ENCODE measurements around the gene INF2. TPM values are rescaled to one million over a fixed set of nuclear protein-coding genes. Genes with fewer than 3 reads are reported as not detected.

The INF2 gene
- total RNA-seq, 4 donors from 2014 or later = 51.5 to 129 (median 66.7) TPM

DNA sequence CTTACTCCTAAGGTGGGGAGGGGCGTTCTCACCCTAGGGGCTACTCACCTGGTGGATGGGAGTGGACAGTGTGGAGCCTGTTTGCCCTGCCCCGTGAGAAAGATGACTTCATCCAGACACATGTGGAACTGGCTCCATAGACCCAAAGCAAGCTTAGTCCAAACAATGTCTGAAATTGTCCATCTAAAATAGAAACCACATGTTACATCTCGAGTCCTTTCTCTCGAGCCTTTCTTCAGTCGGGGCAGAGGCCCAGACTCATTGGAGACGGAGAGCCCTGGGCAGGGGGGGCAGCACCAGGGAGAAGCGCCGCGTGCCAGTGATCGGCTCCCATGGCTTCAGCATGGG lies 67.8 kb downstream of the INF2 start:
- Histone ChIP-seq H3K4me1 (peaks cover 18 to 53% (median 43%) of the 10 kb centered on the region in 4 donors), H3K36me3 (peaks cover 38 to 71% (median 61%) of the 10 kb centered on the region in 4 donors), H3K27me3 (no peaks in the 10 kb centered on the region), H3K9me3 (no peaks in the 10 kb centered on the region), H3K4me3 (no peak overlapping the region), H3K27ac (replicated peaks in 1 of 4) (no peak overlapping the region)
- TF ChIP-seq CTCF (IDR thresholded peaks at IDR 0.05) (no peak), EP300 (IDR thresholded peaks at IDR 0.05) (no peak), POLR2A (IDR thresholded peaks at IDR 0.05; ENCODE audit: low read depth) (no peak), POLR2AphosphoS5 (IDR thresholded peaks at IDR 0.05) (no peak)
- DNase-seq (ENCODE audit: extremely low spot score) = no peak
- intact Hi-C loops (cut with DNase I) = no loop called here
- WGBS = 41% methylated on average over 5 of the region's 10 CpGs

DNA sequence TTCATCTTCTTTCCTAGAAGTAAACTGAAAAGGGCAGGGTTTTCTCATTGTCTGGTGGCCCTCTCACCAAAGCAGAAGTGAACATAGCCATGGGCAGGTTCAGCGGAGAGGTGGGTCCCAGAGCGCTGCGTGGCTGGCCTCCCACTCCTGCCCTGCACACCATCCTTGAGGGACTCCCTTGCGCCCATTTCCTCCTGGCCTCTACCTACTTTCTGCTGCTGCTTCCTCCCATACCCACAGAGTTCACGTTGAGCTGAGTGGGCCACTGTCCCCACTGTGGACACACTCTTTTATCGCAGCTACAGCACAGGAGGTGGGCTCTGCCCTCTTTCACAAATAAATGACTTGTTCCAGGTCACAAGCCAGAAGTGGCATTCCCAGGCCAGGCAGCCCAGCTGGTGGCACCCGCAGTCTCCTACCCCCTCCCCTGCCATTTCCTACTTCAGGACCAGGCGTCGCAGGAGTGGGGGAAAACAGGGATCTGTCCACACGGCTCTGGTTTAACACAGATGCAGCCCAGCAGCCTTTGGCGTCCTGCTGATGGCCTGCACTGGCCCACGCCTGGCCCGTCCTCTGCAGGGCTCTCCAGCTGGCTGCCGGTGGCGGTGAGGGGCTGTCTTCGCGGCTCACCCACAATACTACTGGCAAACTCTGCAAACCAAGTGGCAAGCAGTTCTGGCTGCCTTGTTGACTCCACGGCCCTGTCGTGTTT lies 68.4 kb downstream of the INF2 start:
- WGBS = 93% methylated on average over 19 of the region's 19 CpGs
- DNase-seq (ENCODE audit: extremely low spot score) = no peak
- no peak for TF ChIP-seq EP300 (IDR thresholded peaks at IDR 0.05)
- TF ChIP-seq POLR2A (IDR thresholded peaks at IDR 0.05; ENCODE audit: low read depth) = no peak
- no peak for TF ChIP-seq CTCF (IDR thresholded peaks at IDR 0.05)
- no peak for TF ChIP-seq POLR2AphosphoS5 (IDR thresholded peaks at IDR 0.05)
- Histone ChIP-seq H3K27me3 (no peaks in the 10 kb centered on the region), H3K27ac (replicated peaks in 1 of 4) (no peak overlapping the region), H3K9me3 (no peaks in the 10 kb centered on the region), H3K4me1 (peaks cover 17 to 51% (median 41%) of the 10 kb centered on the region in 4 donors), H3K36me3 (peaks cover 38 to 76% (median 61%) of the 10 kb centered on the region in 4 donors), H3K4me3 (no peak overlapping the region)
- intact Hi-C loops (cut with DNase I) = no loop called here

- Histone ChIP-seq H3K4me1 (peaks cover 9 to 42% (median 33%) of the 10 kb centered on the region in 4 donors), H3K27me3 (no peaks in the 10 kb centered on the region), H3K36me3 (peaks cover 38 to 76% (median 61%) of the 10 kb centered on the region in 4 donors), H3K4me3 (no peak overlapping the region), H3K9me3 (no peaks in the 10 kb centered on the region), H3K27ac (replicated peaks in 1 of 4) (peak overlapping the region in 2 of 4 donors; percentile 52 to 53)
- no peak for DNase-seq (ENCODE audit: extremely low spot score)
- 81% methylated on average over 24 of the region's 30 CpGs for WGBS
- intact Hi-C loops (cut with DNase I) = no loop called here
- no peak for TF ChIP-seq CTCF (IDR thresholded peaks at IDR 0.05)
- TF ChIP-seq POLR2A (IDR thresholded peaks at IDR 0.05; ENCODE audit: low read depth) = no peak
- TF ChIP-seq EP300 (IDR thresholded peaks at IDR 0.05) = no peak
- TF ChIP-seq POLR2AphosphoS5 (IDR thresholded peaks at IDR 0.05) = no peak
These were observed 69.9 kb downstream of the INF2 start for GRCh38 chr14:104758981-104759969.

- H3K36me3 ChIP-seq = peaks cover 1 to 33% (median 19%) of the 10 kb centered on the region in 4 donors
- 93% methylated on average over 3 of the region's 3 CpGs for whole genome bisulfite sequencing
- intact Hi-C loops (cut with DNase I) = no loop called here
- no peak for TF ChIP-seq CTCF (IDR thresholded peaks at IDR 0.05)
- TF ChIP-seq POLR2AphosphoS5 (IDR thresholded peaks at IDR 0.05) = no peak
- no peak for TF ChIP-seq POLR2A (IDR thresholded peaks at IDR 0.05; ENCODE audit: low read depth)
- TF ChIP-seq EP300 (IDR thresholded peaks at IDR 0.05) = no peak
- peaks cover 5 to 23% (median 20%) of the 10 kb centered on the region in 4 donors for H3K4me1 ChIP-seq
- no peak overlapping the region for H3K27ac ChIP-seq (replicated peaks in 1 of 4)
- H3K9me3 ChIP-seq = no peaks in the 10 kb centered on the region
- no peak overlapping the region for H3K4me3 ChIP-seq
- no peaks in the 10 kb centered on the region for H3K27me3 ChIP-seq
- no peak for DNase-seq (ENCODE audit: extremely low spot score)
These were observed 76.1 kb downstream of the INF2 start for GRCh38 chr14:104765517-104765916.

All from esophagus muscularis mucosa (tissue), 4 donors.